SK-N-MC (cell line): ENCODE measurements around the gene RPL10L.

ENCODE experiments used
- EZH2 ChIP-seq: fragments of 200-600 bp; sonication (generic); IDR thresholded peaks from one replicate; pipeline ENCODE4 v1.6.1; 2017; ENCODE audit warnings: antibody characterized with exemption
- POLR2AphosphoS5 ChIP-seq: IDR thresholded peaks from 2 replicates; pipeline ENCODE4 v1.6.1; 2012; ENCODE audit warnings: mild to moderate bottlenecking, low read depth, low read length, borderline replicate concordance

DNA sequence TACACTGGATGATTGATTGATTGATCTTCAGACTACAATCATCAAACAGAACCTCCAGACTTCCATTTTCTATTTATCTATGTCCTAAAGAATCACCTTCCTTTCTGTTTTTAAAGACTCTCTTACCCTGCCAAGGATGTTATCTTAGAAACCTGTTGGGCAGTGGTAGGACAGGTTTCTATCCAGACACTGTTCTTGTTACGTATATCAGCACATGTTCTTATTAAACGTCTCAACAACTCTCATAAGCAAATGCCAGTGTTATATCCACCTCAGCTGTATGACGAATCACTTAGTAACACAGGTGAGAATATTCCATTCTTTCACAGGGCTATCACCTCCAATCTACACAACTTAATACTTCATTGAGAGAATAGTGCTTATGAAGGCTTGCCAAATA is 40.2 kb upstream of the RPL10L start:
- TF ChIP-seq EZH2, result no peak
- no peak for TF ChIP-seq POLR2AphosphoS5
